OCI-LY7 (cell line): ENCODE data around the gene MED10.

ENCODE experiments used
- CTCF ChIP-seq: fragments of 200-600 bp; sonication (generic); conservative IDR thresholded peaks from 2 replicates; pipeline ENCODE4 v1.5.1; 2014; ENCODE audit warnings: mild to moderate bottlenecking, antibody characterized with exemption, low read length, moderate library complexity, mixed read lengths
- EZH2phosphoT487 ChIP-seq: fragments of 200-600 bp; sonication (generic); IDR thresholded peaks from 2 replicates; pipeline ENCODE4 v1.6.1; 2018; ENCODE audit warnings: low read depth, borderline replicate concordance, mild to moderate bottlenecking, mixed run types, antibody characterized with exemption, low read length, moderate library complexity, mixed read lengths

- TF ChIP-seq EZH2phosphoT487, result no peak
- TF ChIP-seq CTCF, result no peak
Observed at GRCh38 chr5:6408260-6408596, 29.9 kb upstream of the MED10 start.
